ENCODE data around the gene OSTC. TPM values are rescaled to one million over a fixed set of nuclear protein-coding genes. Genes with fewer than 3 reads are reported as not detected.

Gene OSTC
- total and polyA plus RNA-seq, 4 donors = 88.1 to 162 (median 96.5) TPM

DNA sequence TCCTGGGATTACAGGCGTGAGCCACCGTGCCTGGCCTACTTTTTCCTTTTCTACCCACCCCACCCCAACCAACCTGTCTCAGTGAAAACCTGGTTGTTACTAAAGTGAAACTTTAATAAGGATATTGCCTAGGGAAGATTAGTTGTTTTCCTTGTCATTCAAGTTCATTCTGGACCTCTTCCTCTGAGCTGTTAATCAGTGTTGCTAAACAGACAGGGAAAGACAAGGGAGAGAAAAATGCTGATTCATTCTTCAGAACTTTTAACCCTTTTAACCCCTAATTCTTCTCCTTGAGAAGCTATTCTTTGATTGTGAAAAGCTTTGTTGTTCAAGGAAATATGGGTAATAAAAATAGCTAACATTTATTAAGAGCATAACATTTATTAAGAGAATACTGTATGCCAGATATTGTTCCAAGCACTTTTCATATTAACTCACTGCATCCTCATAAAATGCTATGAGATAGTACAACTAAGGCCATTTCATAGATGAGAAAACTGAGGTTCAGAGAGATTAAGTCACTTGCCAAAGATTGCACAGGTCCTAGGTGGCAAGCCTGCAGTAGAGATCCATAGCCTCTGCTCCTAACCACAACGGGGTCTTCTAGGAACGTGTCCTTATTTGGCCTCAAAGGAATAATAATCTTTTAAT lies 34.8 kb downstream of the OSTC start:
- WGBS (ENCODE audit: insufficient coverage) = no CpG with 5 or more reads among the region's 4 CpGs

DNA sequence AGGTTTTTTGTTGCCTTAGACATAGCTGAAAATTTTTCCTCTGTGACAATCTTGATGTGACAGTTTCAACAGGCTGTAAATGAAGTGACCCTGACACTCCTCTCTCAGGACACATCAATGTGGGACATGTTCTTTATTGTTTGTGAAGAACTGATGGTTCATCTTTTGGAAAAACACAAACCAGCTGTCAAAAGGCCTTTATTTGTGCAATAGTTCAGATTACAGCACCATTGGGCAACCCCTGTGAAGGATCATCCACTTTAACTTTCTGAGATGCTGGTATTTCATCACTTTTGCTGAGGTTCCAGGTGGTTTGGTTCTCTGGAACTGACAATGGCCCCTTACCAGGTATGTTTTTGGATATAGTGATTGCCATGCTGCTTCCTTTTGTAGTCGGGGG lies 40.3 kb downstream of the OSTC start:
- DNase-seq (ENCODE audit: low read depth in 4 of 6, low spot score in 6 of 6) = no peak
- H3K4me1 ChIP-seq (ENCODE audit: control insufficient read depth, insufficient read depth, low read length) = no peaks in the 10 kb centered on the region
- no peak overlapping the region for H3K27ac ChIP-seq (ENCODE audit: low read depth, low read length)
- WGBS (ENCODE audit: insufficient coverage) = no CpG with 5 or more reads among the region's 1 CpG
- H3K27me3 ChIP-seq (ENCODE audit: control insufficient read depth, insufficient read depth, low read length) = no peaks in the 10 kb centered on the region
- no peaks in the 10 kb centered on the region for H3K9me3 ChIP-seq (ENCODE audit: control insufficient read depth, insufficient read depth, low read length)
- H3K36me3 ChIP-seq (ENCODE audit: control insufficient read depth, insufficient read depth, low read length) = no peaks in the 10 kb centered on the region
- no peak overlapping the region for H3K4me3 ChIP-seq (ENCODE audit: low read depth, low read length)

More for the DNA sequence above, 34.8 kb downstream of the OSTC start:
- DNase-seq (ENCODE audit: low read depth in 4 of 6, low spot score in 6 of 6) = no peak
- no peaks in the 10 kb centered on the region for H3K4me1 ChIP-seq (ENCODE audit: control insufficient read depth, insufficient read depth, low read length)
- H3K27me3 ChIP-seq (ENCODE audit: control insufficient read depth, insufficient read depth, low read length) = no peaks in the 10 kb centered on the region
- H3K9me3 ChIP-seq (ENCODE audit: control insufficient read depth, insufficient read depth, low read length) = no peaks in the 10 kb centered on the region
- no peak overlapping the region for H3K27ac ChIP-seq (ENCODE audit: low read depth, low read length)
- H3K36me3 ChIP-seq (ENCODE audit: control insufficient read depth, insufficient read depth, low read length) = no peaks in the 10 kb centered on the region
- H3K4me3 ChIP-seq (ENCODE audit: low read depth, low read length) = no peak overlapping the region

DNA sequence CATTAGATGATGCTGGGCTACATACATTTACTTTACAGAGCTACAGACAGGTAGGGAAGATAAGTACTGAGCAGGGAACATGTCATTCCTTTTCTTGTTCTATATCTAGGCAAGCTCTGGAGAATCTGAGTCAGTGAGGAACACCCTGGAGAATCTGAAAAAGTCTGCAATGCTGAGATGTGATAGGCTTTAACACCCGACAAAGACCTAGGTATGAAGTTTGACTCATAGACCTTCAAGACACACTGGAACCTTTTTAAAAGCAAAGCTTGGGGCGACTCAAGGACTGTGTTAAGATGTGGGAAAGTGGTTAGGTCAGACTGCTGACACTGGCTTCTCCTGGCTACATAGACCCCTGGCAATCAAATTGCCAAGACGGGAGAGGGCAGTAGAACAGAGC lies 42.8 kb downstream of the OSTC start:
- DNase-seq (ENCODE audit: low read depth in 4 of 6, low spot score in 6 of 6) = no peak
- H3K4me1 ChIP-seq (ENCODE audit: control insufficient read depth, insufficient read depth, low read length) = no peaks in the 10 kb centered on the region
- H3K9me3 ChIP-seq (ENCODE audit: control insufficient read depth, insufficient read depth, low read length) = no peaks in the 10 kb centered on the region
- H3K4me3 ChIP-seq (ENCODE audit: low read depth, low read length) = no peak overlapping the region
- no peak overlapping the region for H3K27ac ChIP-seq (ENCODE audit: low read depth, low read length)
- WGBS (ENCODE audit: insufficient coverage) = 95% methylated on average over 2 of the region's 3 CpGs
- no peaks in the 10 kb centered on the region for H3K27me3 ChIP-seq (ENCODE audit: control insufficient read depth, insufficient read depth, low read length)
- H3K36me3 ChIP-seq (ENCODE audit: control insufficient read depth, insufficient read depth, low read length) = no peaks in the 10 kb centered on the region

DNA sequence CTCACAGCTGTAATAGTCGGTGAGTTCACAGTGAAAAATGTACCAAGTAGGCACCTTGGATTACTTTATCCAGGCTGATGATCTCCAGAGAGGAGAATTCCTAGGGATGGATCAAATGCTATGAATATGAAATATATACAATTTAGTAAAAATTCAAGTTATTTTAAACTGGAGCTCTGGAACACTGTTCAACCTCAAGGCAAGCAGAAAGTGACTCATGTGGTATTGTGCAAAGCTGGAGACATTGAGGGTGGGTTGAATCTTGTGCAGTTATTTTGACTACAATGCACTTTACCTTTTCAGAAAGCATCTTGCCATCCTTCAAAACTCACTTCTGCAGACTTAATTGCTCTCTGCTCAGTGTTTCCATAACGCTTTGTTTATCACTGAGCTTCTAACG lies 43.4 kb downstream of the OSTC start:
- H3K27ac ChIP-seq (ENCODE audit: low read depth, low read length) = no peak overlapping the region
- DNase-seq (ENCODE audit: low read depth in 4 of 6, low spot score in 6 of 6) = no peak

DNA sequence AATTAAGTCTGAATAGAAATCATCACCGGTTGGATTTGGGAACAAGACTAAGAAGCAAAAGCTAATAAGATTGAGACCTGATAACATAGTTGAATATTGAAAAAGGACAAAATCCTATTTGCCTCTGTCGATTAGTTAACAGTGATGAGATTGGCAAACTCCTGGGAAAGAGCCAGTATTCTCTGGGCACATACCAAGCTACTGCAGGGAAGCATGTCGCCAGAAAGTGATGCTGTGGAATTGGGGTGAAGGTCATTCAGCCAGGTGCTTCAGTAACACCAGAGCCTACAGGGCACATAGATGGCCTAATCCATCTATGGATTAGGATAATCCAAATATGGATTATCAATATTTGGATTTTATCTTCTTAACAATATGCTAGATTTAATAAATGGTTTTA lies 44.0 kb downstream of the OSTC start:
- 73% methylated on average over 2 of the region's 3 CpGs for WGBS (ENCODE audit: insufficient coverage)
- no peaks in the 10 kb centered on the region for H3K36me3 ChIP-seq (ENCODE audit: control insufficient read depth, insufficient read depth, low read length)
- H3K4me3 ChIP-seq (ENCODE audit: low read depth, low read length) = no peak overlapping the region
- no peak for DNase-seq (ENCODE audit: low read depth in 4 of 6, low spot score in 6 of 6)
- H3K9me3 ChIP-seq (ENCODE audit: control insufficient read depth, insufficient read depth, low read length) = no peaks in the 10 kb centered on the region
- no peaks in the 10 kb centered on the region for H3K4me1 ChIP-seq (ENCODE audit: control insufficient read depth, insufficient read depth, low read length)
- no peaks in the 10 kb centered on the region for H3K27me3 ChIP-seq (ENCODE audit: control insufficient read depth, insufficient read depth, low read length)
- no peak overlapping the region for H3K27ac ChIP-seq (ENCODE audit: low read depth, low read length)

More for the DNA sequence above, 43.4 kb downstream of the OSTC start:
- H3K9me3 ChIP-seq (ENCODE audit: control insufficient read depth, insufficient read depth, low read length) = no peaks in the 10 kb centered on the region
- no peak overlapping the region for H3K4me3 ChIP-seq (ENCODE audit: low read depth, low read length)
- no peaks in the 10 kb centered on the region for H3K36me3 ChIP-seq (ENCODE audit: control insufficient read depth, insufficient read depth, low read length)
- no peaks in the 10 kb centered on the region for H3K4me1 ChIP-seq (ENCODE audit: control insufficient read depth, insufficient read depth, low read length)
- WGBS (ENCODE audit: insufficient coverage) = no CpG with 5 or more reads among the region's 3 CpGs
- no peaks in the 10 kb centered on the region for H3K27me3 ChIP-seq (ENCODE audit: control insufficient read depth, insufficient read depth, low read length)

DNA sequence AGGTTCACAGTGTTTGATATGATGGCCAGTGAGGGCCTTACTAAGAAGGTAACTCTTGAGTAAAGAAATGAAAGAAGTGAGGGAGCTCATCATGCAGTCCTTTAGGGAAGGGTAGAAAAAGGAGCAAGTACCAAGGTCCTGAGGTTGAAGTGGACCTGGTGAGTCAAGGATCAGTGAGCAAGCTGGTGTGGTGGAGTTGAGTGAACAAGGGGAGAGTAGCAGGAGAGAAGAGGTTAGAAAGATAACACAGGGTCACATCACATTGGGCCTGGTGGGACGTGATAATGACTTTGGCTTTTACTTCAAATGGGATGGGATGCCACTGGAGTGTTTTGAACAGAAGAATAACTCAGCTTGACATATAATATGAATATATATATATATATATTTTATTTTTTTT lies 44.7 kb downstream of the OSTC start:
- Histone ChIP-seq H3K9me3 (ENCODE audit: control insufficient read depth, insufficient read depth, low read length) (no peaks in the 10 kb centered on the region), H3K27ac (ENCODE audit: low read depth, low read length) (no peak overlapping the region), H3K4me1 (ENCODE audit: control insufficient read depth, insufficient read depth, low read length) (no peaks in the 10 kb centered on the region), H3K36me3 (ENCODE audit: control insufficient read depth, insufficient read depth, low read length) (no peaks in the 10 kb centered on the region), H3K4me3 (ENCODE audit: low read depth, low read length) (no peak overlapping the region), H3K27me3 (ENCODE audit: control insufficient read depth, insufficient read depth, low read length) (no peaks in the 10 kb centered on the region)
- WGBS (ENCODE audit: insufficient coverage) = no CpG with 5 or more reads among the region's 1 CpG
- no peak for DNase-seq (ENCODE audit: low read depth in 4 of 6, low spot score in 6 of 6)

DNA sequence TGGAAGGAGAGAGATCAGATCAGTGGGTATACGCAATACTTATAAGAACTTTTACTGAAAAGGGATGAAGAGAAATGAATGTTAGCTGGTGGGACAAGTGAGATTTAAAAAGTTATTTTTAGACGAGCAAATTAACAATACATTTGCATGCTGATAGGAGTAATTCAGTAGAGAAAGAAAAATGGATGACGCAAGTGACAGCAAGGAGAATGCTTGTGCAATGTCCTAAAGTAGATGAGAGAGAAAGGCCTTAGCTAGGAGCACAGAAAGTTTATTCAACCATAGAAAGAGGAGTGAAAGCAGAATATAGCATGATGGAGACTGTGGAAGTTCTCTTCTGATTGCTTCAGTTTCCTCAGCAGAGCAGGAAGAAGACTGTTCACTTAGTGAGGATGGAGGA lies 45.8 kb downstream of the OSTC start:
- Histone ChIP-seq H3K4me1 (ENCODE audit: control insufficient read depth, insufficient read depth, low read length) (no peaks in the 10 kb centered on the region), H3K36me3 (ENCODE audit: control insufficient read depth, insufficient read depth, low read length) (no peaks in the 10 kb centered on the region), H3K9me3 (ENCODE audit: control insufficient read depth, insufficient read depth, low read length) (no peaks in the 10 kb centered on the region), H3K27me3 (ENCODE audit: control insufficient read depth, insufficient read depth, low read length) (no peaks in the 10 kb centered on the region), H3K4me3 (ENCODE audit: low read depth, low read length) (no peak overlapping the region), H3K27ac (ENCODE audit: low read depth, low read length) (no peak overlapping the region)
- DNase-seq (ENCODE audit: low read depth in 4 of 6, low spot score in 6 of 6) = no peak
- WGBS (ENCODE audit: insufficient coverage) = 92% methylated on average over 2 of the region's 3 CpGs

DNA sequence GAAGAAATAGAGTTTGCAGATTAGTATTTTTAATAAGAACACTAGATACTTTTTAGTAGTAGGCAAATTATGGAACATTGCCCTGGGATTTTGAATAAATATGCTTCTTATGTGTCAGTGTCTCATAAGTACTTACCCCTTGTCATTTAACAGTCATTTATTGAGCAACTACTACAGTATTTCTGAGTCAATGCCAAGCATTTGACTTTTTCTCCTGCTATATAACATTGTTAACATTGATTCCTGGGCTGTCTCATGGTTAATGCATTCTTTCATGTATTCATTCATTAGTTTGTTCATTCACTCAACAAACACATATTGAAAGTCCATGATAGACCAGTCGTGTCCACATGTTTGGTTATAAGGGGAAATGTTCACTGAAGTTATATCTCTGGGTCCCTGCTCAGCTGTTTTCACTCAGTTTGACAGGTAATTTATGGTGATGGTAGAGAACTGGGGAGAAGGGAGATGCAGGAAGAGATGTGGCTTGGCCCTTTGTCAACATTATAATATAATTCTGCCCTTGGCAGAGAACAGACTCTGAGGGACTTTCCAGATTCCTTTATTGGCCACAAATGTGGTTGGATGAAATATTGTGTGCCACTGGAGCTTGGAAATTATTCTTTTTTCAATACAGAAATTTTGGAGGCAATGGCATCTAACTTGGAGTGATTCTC lies 49.8 kb downstream of the OSTC start:
- no CpG with 5 or more reads among the region's 1 CpG for WGBS (ENCODE audit: insufficient coverage)
- DNase-seq (ENCODE audit: low read depth in 4 of 6, low spot score in 6 of 6) = no peak
- Histone ChIP-seq H3K4me1 (ENCODE audit: control insufficient read depth, insufficient read depth, low read length) (no peaks in the 10 kb centered on the region), H3K27me3 (ENCODE audit: control insufficient read depth, insufficient read depth, low read length) (no peaks in the 10 kb centered on the region), H3K4me3 (ENCODE audit: low read depth, low read length) (no peak overlapping the region), H3K27ac (ENCODE audit: low read depth, low read length) (no peak overlapping the region), H3K9me3 (ENCODE audit: control insufficient read depth, insufficient read depth, low read length) (no peaks in the 10 kb centered on the region), H3K36me3 (ENCODE audit: control insufficient read depth, insufficient read depth, low read length) (no peaks in the 10 kb centered on the region)

DNA sequence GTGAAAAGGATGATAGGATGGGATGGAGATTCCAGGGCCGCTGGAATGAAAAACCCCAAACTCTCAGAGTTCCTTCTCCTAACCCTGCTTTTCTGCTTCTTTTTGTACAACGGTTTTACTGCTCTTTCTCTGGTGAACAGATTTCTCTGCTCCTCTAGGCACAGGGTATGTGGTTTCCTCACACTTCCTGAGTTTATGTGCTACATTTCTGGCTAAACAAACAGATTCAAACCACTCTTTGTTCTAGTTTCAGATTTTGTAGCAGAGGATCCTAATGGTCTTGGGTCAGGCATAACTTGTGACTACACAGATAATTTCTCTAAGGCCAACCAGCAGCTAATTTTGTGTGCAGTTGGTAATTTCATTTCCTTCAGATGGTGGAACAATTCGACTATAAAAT lies 52.6 kb downstream of the OSTC start:
- no peak overlapping the region for H3K27ac ChIP-seq (ENCODE audit: low read depth, low read length)
- DNase-seq (ENCODE audit: low read depth in 4 of 6, low spot score in 6 of 6) = no peak
- H3K36me3 ChIP-seq (ENCODE audit: control insufficient read depth, insufficient read depth, low read length) = no peaks in the 10 kb centered on the region
- H3K4me3 ChIP-seq (ENCODE audit: low read depth, low read length) = no peak overlapping the region
- no peaks in the 10 kb centered on the region for H3K4me1 ChIP-seq (ENCODE audit: control insufficient read depth, insufficient read depth, low read length)
- no peaks in the 10 kb centered on the region for H3K27me3 ChIP-seq (ENCODE audit: control insufficient read depth, insufficient read depth, low read length)
- no peaks in the 10 kb centered on the region for H3K9me3 ChIP-seq (ENCODE audit: control insufficient read depth, insufficient read depth, low read length)
- 50% methylated on average over 1 of the region's 3 CpGs for WGBS (ENCODE audit: insufficient coverage)

DNA sequence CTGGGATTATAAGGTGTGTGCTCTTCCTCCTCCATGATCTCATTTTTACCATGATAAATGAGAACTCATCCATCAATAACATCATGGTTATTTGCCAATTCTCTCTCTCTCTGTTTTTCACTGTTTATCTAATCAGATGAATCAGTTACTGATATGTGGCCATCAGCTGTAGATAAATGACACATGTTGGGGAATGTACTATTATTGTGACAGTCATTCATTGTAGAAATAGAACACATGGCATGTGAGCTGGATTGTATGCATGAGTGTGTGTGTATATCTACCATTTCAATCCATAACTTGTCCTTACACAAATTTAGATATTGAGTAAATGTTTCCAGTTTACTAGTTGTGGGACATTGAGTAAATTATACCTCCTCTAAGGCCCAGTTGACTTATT lies 53.0 kb downstream of the OSTC start:
- Histone ChIP-seq H3K27ac (ENCODE audit: low read depth, low read length) (no peak overlapping the region), H3K27me3 (ENCODE audit: control insufficient read depth, insufficient read depth, low read length) (no peaks in the 10 kb centered on the region), H3K36me3 (ENCODE audit: control insufficient read depth, insufficient read depth, low read length) (no peaks in the 10 kb centered on the region), H3K4me3 (ENCODE audit: low read depth, low read length) (no peak overlapping the region), H3K4me1 (ENCODE audit: control insufficient read depth, insufficient read depth, low read length) (no peaks in the 10 kb centered on the region), H3K9me3 (ENCODE audit: control insufficient read depth, insufficient read depth, low read length) (no peaks in the 10 kb centered on the region)
- no peak for DNase-seq (ENCODE audit: low read depth in 4 of 6, low spot score in 6 of 6)

All from spinal cord (tissue), 10 donors.